Astrocyte (in vitro differentiated cells and primary cell): ENCODE results near the gene APOBR.

Source experiments
- EZH2 ChIP-seq: IDR thresholded peaks from 2 replicates; pipeline ENCODE4 v1.6.1; 2012; ENCODE audit warnings: mild to moderate bottlenecking, low read length, inconsistent platforms; ENCODE audit not compliant: insufficient read depth
- TF ChIP-seq, protein P1 (sequence below): IDR thresholded peaks from 2 replicates; pipeline ENCODE4 v1.5.1; 2011; ENCODE audit warnings: low read depth, mild to moderate bottlenecking, inconsistent platforms, low read length, moderate library complexity; ENCODE audit not compliant: insufficient read depth

GRCh38 chr16:28538733-28539596 lies 44.5 kb downstream of the APOBR start, which contains the start of gene NUPR1:
- TF ChIP-seq, protein P1, sequence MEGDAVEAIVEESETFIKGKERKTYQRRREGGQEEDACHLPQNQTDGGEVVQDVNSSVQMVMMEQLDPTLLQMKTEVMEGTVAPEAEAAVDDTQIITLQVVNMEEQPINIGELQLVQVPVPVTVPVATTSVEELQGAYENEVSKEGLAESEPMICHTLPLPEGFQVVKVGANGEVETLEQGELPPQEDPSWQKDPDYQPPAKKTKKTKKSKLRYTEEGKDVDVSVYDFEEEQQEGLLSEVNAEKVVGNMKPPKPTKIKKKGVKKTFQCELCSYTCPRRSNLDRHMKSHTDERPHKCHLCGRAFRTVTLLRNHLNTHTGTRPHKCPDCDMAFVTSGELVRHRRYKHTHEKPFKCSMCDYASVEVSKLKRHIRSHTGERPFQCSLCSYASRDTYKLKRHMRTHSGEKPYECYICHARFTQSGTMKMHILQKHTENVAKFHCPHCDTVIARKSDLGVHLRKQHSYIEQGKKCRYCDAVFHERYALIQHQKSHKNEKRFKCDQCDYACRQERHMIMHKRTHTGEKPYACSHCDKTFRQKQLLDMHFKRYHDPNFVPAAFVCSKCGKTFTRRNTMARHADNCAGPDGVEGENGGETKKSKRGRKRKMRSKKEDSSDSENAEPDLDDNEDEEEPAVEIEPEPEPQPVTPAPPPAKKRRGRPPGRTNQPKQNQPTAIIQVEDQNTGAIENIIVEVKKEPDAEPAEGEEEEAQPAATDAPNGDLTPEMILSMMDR: no peak
- TF ChIP-seq EZH2: no peak
